Measurements from ENCODE around the gene TERB1.
A peak's percentile ranks its signal among the peaks of the same experiment; 100 is the strongest.

TERB1 gene

DNA sequence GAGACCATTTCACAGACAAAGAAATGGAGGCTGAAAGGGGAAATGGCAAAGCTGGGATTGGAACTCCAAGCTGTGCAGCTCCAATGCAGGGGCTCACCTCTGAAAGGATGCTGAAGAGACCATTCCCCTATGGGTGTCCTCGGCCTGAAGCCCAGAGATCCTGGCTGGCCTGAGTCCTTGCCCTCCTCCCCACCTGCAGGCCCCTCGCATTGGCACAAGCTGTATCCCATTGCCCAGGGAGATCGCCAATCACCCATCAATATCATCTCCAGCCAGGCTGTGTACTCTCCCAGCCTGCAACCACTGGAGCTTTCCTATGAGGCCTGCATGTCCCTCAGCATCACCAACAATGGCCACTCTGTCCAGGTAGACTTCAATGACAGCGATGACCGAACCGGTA is 45.4 kb upstream of the TERB1 start:
- no peak overlapping the region for H3K4me3 ChIP-seq (replicated peaks; ENCODE audit: low read depth, low read length)
- TF ChIP-seq, protein P1, sequence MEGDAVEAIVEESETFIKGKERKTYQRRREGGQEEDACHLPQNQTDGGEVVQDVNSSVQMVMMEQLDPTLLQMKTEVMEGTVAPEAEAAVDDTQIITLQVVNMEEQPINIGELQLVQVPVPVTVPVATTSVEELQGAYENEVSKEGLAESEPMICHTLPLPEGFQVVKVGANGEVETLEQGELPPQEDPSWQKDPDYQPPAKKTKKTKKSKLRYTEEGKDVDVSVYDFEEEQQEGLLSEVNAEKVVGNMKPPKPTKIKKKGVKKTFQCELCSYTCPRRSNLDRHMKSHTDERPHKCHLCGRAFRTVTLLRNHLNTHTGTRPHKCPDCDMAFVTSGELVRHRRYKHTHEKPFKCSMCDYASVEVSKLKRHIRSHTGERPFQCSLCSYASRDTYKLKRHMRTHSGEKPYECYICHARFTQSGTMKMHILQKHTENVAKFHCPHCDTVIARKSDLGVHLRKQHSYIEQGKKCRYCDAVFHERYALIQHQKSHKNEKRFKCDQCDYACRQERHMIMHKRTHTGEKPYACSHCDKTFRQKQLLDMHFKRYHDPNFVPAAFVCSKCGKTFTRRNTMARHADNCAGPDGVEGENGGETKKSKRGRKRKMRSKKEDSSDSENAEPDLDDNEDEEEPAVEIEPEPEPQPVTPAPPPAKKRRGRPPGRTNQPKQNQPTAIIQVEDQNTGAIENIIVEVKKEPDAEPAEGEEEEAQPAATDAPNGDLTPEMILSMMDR (IDR thresholded peaks at IDR 0.05; ENCODE audit: low read depth, low read length, missing control alignments): no peak
- DNase-seq (ENCODE audit: extremely low read depth, low read depth): no peak

DNA sequence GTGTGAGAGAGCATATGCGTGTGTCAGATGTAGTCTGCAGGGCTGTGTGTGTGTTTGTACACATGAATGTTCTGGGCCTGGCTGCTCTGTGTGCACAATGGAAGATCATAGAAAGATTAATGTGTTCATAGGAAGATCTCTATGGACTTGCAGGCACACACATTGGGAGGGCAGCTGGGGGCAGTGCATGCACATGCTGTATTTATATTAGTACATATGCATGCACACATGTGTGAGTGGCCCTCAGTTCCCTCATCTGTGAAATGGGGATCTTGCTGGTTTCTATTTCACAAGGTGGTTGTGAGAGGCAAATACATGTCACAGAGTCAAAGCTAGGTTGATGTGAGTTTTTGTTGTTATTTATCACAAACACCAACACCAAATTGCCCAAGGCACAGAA is 44.9 kb upstream of the TERB1 start:
- no peak for DNase-seq (ENCODE audit: extremely low read depth, low read depth)
- TF ChIP-seq, protein P1 (IDR thresholded peaks at IDR 0.05; ENCODE audit: low read depth, low read length, missing control alignments): no peak

DNA sequence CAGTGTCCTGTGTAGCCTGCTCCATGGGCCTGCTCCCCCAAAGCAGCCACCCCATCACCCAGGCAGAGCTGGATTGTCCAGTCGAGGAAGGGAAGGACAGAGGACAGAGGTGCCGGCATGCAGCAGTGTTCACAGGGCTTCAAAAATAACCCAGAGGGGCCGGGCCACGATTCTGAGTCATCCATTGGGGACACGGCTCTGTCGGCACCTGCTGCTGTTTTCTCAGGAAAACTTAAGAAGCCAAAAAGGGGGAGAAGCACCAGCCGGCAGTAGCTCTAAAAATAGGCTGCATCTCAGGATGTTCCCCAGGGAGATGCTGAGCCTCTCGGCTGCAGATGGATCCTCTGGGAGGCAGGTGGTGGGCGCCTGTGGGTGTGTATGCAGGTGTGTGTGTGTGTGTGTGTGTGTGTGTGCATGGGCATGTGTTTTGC is 44.4 kb upstream of the TERB1 start:
- no peak overlapping the region for H3K4me3 ChIP-seq (replicated peaks; ENCODE audit: low read depth, low read length)
- DNase-seq (ENCODE audit: extremely low read depth, low read depth): no peak
- TF ChIP-seq, protein P1 (IDR thresholded peaks at IDR 0.05; ENCODE audit: low read depth, low read length, missing control alignments): no peak

More for the DNA sequence above, 44.9 kb upstream of the TERB1 start:
- H3K4me3 ChIP-seq (replicated peaks; ENCODE audit: low read depth, low read length): no peak overlapping the region

DNA sequence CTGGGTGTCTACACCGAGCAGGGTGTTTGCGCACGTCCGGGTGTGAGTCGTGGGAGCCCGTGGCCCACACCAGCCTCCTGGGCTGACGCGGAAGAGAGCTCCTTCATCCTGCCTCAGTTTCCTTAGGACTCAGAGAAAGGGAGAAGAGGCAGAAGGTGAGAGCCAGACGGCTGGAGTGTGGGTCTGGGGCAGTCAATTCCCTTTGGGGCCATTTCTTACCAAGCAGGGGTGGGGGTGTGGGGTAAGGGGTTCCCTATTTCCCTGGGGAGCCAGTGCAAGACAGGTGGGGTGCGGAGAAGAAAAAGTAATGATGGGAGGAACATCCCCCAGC is 43.7 kb upstream of the TERB1 start:
- peak overlapping the region; percentile 36 for H3K4me3 ChIP-seq (replicated peaks; ENCODE audit: low read depth, low read length)
- no peak for DNase-seq (ENCODE audit: extremely low read depth, low read depth)
- TF ChIP-seq, protein P1 (IDR thresholded peaks at IDR 0.05; ENCODE audit: low read depth, low read length, missing control alignments): no peak

DNA sequence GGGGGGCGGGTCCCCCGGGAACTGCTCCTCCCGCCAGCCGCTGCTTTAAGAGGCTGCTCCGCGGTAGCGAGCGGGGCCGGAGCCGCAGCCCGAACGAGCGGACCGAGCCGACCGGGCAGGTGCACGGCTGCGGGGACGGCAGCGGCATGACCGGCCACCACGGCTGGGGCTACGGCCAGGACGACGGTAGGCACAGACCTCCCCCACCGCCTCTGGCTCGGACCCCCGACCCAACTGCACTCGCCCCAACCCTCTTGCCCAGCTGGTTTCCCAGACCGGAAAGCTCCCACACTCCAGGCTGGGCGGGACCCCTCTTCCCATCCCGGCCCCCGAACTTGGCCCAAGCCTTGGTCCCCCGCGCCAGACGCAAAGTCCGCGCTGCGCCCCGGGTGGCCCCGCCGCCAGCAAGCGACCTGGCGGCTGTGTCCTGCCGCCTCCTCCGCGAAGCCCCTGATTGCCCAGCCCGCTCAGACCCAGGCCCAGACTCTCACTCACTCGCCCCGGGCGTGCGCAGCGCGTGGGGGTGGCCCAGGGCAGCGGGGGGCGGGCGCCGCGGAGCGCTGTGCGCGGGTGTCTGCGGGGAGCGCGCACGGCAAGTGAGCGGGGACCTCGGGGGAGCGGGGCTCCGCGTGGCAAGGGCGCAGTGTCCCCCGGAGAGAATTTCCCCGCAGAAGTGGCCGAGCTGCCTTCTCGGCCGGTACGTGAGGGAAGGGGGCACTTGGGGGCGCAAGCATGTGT is 43.1 kb upstream of the TERB1 start, which contains the start of gene CA7:
TSS of gene CA7 (plus strand) at position 73 of the 738 bp plus-strand sequence. CDS start at position 147, 74 bp downstream.
- H3K4me3 ChIP-seq (replicated peaks; ENCODE audit: low read depth, low read length): peak within 1 kb of the TSS; percentile 36
- no peak for DNase-seq (ENCODE audit: extremely low read depth, low read depth)
- TF ChIP-seq, protein P1 (IDR thresholded peaks at IDR 0.05; ENCODE audit: low read depth, low read length, missing control alignments): no peak

DNA sequence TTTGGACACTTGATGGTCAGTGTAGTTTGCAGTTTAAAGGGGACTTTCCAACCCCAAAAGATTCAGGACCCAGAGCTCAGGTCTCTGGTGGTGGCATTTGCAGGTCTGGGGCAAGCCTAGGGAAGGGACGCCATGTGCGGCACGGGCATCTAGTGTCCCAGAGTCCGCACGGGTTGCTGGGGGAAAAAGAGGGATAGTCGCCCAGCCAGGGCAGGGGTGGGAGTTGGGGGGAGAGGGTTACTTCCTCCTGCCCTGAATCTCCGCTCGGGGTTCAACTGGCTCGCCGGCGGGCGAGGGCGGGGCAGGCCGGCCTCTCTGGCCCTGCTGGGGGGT is 42.6 kb upstream of the TERB1 start:
- TF ChIP-seq, protein P1 (IDR thresholded peaks at IDR 0.05; ENCODE audit: low read depth, low read length, missing control alignments): no peak
- H3K4me3 ChIP-seq (replicated peaks; ENCODE audit: low read depth, low read length): peak overlapping the region; percentile 36; the same call in 1 of the 2 replicates
- no peak for DNase-seq (ENCODE audit: extremely low read depth, low read depth)

DNA sequence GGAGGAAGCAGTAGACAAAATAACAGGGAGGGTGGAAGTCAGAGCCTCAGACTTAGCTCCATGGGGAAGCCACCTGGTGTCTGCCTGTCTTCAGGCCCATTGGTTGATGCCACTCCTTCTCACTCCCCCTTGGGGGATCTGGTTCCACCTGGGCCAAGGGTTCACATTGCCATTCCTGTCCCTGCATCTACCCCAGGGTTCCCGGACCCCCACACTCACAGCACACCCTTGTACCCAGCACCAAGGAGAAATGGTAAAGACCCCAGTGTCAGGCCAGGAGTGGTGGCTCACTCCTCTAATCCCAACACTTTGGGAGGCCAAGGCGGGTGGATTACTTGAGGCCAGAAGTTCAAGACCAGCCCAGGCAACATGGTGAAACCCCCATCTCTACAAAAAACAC is 41.8 kb upstream of the TERB1 start:
- TF ChIP-seq, protein P1 (IDR thresholded peaks at IDR 0.05; ENCODE audit: low read depth, low read length, missing control alignments): no peak
- no peak for DNase-seq (ENCODE audit: extremely low read depth, low read depth)
- no peak overlapping the region for H3K4me3 ChIP-seq (replicated peaks; ENCODE audit: low read depth, low read length)

Data from HFF-Myc (cell line).